RWPE1 (cell line): ENCODE measurements around the gene DCBLD1.
"Not testable (repeated sequence)": the region's sequence is repeated elsewhere in the genome, so short reads cannot be mapped to it uniquely, and the experiment has no call there.

Experiments used
- CTCF ChIA-PET: fragments of 350-600 bp; sonication (Branson Sonifier 250); formaldehyde crosslinking; extraction: SDS; loops from one replicate; lab custom pipeline; 2021; lab: Yijun Ruan, JAX
- POLR2A ChIA-PET: fragments of 400-600 bp; formaldehyde crosslinking; extraction: SDS; loops from one replicate; lab custom pipeline; 2020; ENCODE audit warnings: antibody characterized with exemption; ENCODE audit not compliant: low non-redundant PET; lab: Yijun Ruan, JAX
- DNase-seq: peaks from one replicate; pipeline ENCODE4 v3.0.0; 2012; ENCODE audit warnings: low spot score
- H3K27ac ChIP-seq: fragments of 450-650 bp; 2 replicates; pipeline ENCODE4 v1.5.1; 2017
- CTCF ChIP-seq: fragments of 450-650 bp; conservative IDR thresholded peaks from 2 replicates; pipeline ENCODE4 v1.5.1; 2017; ENCODE audit warnings: low read depth, mild to moderate bottlenecking

Gene DCBLD1

GRCh38 chr6:117482240-117483003, at the start of gene DCBLD1:
DCBLD1 (plus strand) TSS chr6:117482674; CDS start chr6:117482782, 108 bp downstream.
- TF ChIP-seq CTCF: no peak
- POLR2A ChIA-PET: interaction anchor here (1.0 kb wide), 2 partner anchors 19 to 33 kb away, joined by 3 to 6 read pairs; no protein-coding TSS in a partner anchor
- peak; percentile 79 for DNase-seq
- CTCF ChIA-PET: interaction anchor here (0.6 to 1.7 kb wide), 2 partner anchors 33 to 1307 kb away, joined by 6 to 9 read pairs; no protein-coding TSS in a partner anchor
- H3K27ac ChIP-seq: peak within 1 kb of the TSS; percentile 91

- H3K27ac ChIP-seq: peak overlapping the region; percentile 96
- ChIA-PET CTCF (interaction anchor here (0.5 kb wide), 2 partner anchors 109 to 560 kb away, joined by 3 read pairs; no protein-coding TSS in a partner anchor), POLR2A (interaction anchor here (0.7 kb wide), 2 partner anchors 38 to 994 kb away, joined by 4 to 6 read pairs; no protein-coding TSS in a partner anchor)
- DNase-seq: peak; percentile 73
- TF ChIP-seq CTCF: no peak
Measured at GRCh38 chr6:117440706-117441525, 41.6 kb upstream of the DCBLD1 start.

- DNase-seq: peak; percentile 13
- no peak for TF ChIP-seq CTCF
- ChIA-PET POLR2A (no interaction called here), CTCF (interaction anchor here (0.6 kb wide), 1 partner anchor 14 kb away, joined by 3 read pairs; no protein-coding TSS in a partner anchor)
- peak overlapping the region; percentile 87 for H3K27ac ChIP-seq
Measured at GRCh38 chr6:117441824-117442264, 40.6 kb upstream of the DCBLD1 start.

GRCh38 chr6:117442313-117442712, 40.2 kb upstream of the DCBLD1 start:
- POLR2A ChIA-PET, DNase-seq: not testable (repeated sequence)
- peak overlapping the region; percentile 87 for H3K27ac ChIP-seq
- CTCF ChIA-PET: interaction anchor here (0.6 kb wide), 1 partner anchor 13 kb away, joined by 3 read pairs; no protein-coding TSS in a partner anchor

- ChIA-PET POLR2A (no interaction called here), CTCF (interaction anchor here (0.6 to 0.7 kb wide), 2 partner anchors 151 to 1677 kb away, joined by 3 read pairs; no protein-coding TSS in a partner anchor)
- no peak for DNase-seq
- TF ChIP-seq CTCF: no peak
- peak overlapping the region; percentile 57; the same call in 1 of the 2 replicates for H3K27ac ChIP-seq
Measured at GRCh38 chr6:117444600-117444999, 37.9 kb upstream of the DCBLD1 start.

GRCh38 chr6:117446861-117447260, 35.6 kb upstream of the DCBLD1 start:
- ChIA-PET POLR2A (no interaction called here), CTCF (no interaction called here)
- no peak for DNase-seq
- no peak for TF ChIP-seq CTCF
- H3K27ac ChIP-seq: peak overlapping the region; percentile 91
